ENCODE measurements around the gene KRT10.

KRT10 gene

GRCh38 chr17:40830085-40830776 is 7.8 kb upstream of the KRT10 start:
- peaks cover 0 to 16% of the 10 kb centered on the region in 2 experiments; a peak in 2 of 3 replicates for H3K36me3 ChIP-seq (ENCODE audit: control insufficient read depth in 2 of 2, insufficient read depth in 1 of 2, low read length in 2 of 2)
- TF ChIP-seq ZFP37 (tag by site-specific recombination; IDR thresholded peaks at IDR 0.05) = no peak
- peak; percentile 94 for TF ChIP-seq ZNF146 (tag by site-specific recombination; IDR thresholded peaks at IDR 0.05)
- no peak for TF ChIP-seq GFI1B (tag by site-specific recombination; IDR thresholded peaks at IDR 0.05)
- TF ChIP-seq, protein P1, sequence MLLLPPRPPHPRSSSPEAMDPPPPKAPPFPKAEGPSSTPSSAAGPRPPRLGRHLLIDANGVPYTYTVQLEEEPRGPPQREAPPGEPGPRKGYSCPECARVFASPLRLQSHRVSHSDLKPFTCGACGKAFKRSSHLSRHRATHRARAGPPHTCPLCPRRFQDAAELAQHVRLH (tag by site-specific recombination; IDR thresholded peaks at IDR 0.05) = peak; percentile 34; the same call in 1 of the 2 replicates
- H3K4me1 ChIP-seq (ENCODE audit: control insufficient read depth, insufficient read depth, low read length) = peaks cover 15% of the 10 kb centered on the region
- POLR2A ChIA-PET = no interaction called here
- no peak overlapping the region for H3K4me3 ChIP-seq (ENCODE audit: low read depth, low read length)
- H3K9me3 ChIP-seq (ENCODE audit: control insufficient read depth, insufficient read depth, low read depth, low read length) = no peaks in the 10 kb centered on the region
- no peak overlapping the region for H3K27ac ChIP-seq (ENCODE audit: extremely low read depth, low read depth, low read length)
- CTCF ChIA-PET = interaction anchor here (0.8 kb wide), 1 partner anchor 19 kb away, joined by 3 read pairs; no protein-coding TSS in a partner anchor

DNA sequence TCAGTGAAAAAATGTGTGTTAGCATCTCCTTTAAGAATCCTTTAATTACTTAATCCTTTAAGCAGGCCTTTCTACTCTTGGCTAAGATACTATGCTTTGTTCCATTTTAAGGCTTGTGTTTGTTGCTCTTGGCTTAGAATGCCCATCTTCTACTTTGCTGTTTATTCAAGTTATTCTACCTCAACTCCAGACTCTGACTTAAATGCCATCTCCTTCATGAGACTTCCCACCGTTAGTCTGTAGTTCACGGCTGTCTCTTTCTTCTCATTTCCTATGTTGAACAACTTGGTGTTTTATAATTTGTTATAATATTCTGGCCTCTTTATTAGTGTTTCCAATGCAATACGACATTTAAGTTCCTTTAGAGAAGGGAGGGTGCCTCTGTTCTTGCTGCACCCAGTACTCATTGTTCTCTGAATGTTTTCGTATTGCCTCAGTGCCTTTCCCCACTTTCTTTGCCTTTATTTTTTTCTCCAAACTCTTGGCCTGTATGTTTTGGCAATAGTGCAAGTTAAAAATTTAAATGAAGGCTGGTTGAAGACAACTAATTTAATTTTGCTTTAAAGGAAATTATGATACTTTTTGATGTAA is 6.1 kb upstream of the KRT10 start:
- no peaks in the 10 kb centered on the region for H3K9me3 ChIP-seq (ENCODE audit: control insufficient read depth, insufficient read depth, low read depth, low read length)
- H3K4me1 ChIP-seq (ENCODE audit: control insufficient read depth, insufficient read depth, low read length) = peaks cover 16% of the 10 kb centered on the region
- ChIA-PET CTCF (interaction anchor here (0.6 to 0.9 kb wide), 4 partner anchors 117 to 834 kb away, joined by 3 to 5 read pairs (median 3); no protein-coding TSS in a partner anchor), POLR2A (interaction anchor here (2.1 kb wide), 1 partner anchor 10 kb away, joined by 14 read pairs; no protein-coding TSS in a partner anchor)
- H3K36me3 ChIP-seq (ENCODE audit: control insufficient read depth in 2 of 2, insufficient read depth in 1 of 2, low read length in 2 of 2) = peaks cover 0 to 6% of the 10 kb centered on the region in 2 experiments; a peak in 1 of 3 replicates
- no peak overlapping the region for H3K4me3 ChIP-seq (ENCODE audit: low read depth, low read length)
- TF ChIP-seq, protein P2, sequence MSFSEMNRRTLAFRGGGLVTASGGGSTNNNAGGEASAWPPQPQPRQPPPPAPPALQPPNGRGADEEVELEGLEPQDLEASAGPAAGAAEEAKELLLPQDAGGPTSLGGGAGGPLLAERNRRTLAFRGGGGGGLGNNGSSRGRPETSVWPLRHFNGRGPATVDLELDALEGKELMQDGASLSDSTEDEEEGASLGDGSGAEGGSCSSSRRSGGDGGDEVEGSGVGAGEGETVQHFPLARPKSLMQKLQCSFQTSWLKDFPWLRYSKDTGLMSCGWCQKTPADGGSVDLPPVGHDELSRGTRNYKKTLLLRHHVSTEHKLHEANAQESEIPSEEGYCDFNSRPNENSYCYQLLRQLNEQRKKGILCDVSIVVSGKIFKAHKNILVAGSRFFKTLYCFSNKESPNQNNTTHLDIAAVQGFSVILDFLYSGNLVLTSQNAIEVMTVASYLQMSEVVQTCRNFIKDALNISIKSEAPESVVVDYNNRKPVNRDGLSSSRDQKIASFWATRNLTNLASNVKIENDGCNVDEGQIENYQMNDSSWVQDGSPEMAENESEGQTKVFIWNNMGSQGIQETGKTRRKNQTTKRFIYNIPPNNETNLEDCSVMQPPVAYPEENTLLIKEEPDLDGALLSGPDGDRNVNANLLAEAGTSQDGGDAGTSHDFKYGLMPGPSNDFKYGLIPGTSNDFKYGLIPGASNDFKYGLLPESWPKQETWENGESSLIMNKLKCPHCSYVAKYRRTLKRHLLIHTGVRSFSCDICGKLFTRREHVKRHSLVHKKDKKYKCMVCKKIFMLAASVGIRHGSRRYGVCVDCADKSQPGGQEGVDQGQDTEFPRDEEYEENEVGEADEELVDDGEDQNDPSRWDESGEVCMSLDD (tag by site-specific recombination; IDR thresholded peaks at IDR 0.05) = no peak
- TF ChIP-seq ZNF585B (tag by site-specific recombination; IDR thresholded peaks at IDR 0.05) (peak; percentile 34), ZNF324 (tag by site-specific recombination; IDR thresholded peaks at IDR 0.05) (no peak)
- no peak overlapping the region for H3K27ac ChIP-seq (ENCODE audit: extremely low read depth, low read depth, low read length)

DNA sequence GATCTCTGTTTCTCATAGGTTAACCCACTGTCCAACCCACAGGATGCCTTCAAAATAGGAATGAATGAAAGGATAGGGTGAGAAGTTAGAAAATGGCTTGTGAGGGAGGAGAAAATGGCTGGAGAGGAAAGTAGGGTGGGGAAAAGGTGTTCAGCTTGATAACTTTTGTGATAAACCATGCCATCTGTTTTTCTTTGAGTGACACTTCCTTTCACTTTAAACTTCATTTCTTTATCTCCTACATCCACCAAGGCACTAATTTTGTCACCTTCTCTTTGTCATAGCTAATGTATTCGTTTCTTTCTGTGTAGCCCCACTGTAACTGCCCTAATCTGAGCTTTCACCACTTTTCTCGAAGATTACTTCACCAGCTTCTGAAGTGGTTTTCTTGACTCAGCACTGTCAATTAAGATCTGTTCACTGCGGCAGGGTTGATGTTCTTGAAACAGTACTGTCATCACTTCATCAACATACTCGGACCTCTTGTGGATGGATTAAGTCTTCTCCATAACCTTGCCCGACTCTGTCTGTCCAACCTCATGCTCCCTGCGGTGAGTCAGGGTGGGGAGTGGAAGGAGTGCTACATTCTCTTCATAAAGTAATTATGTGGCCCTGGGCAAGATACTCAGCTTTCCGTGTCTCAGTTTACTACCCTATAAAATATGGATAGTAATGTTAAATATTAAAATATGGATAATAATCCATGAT is 5.5 kb upstream of the KRT10 start:
- ChIA-PET POLR2A (interaction anchor here (2.1 kb wide), 1 partner anchor 9 kb away, joined by 14 read pairs; no protein-coding TSS in a partner anchor), CTCF (interaction anchor here (0.7 to 0.9 kb wide), 4 partner anchors 24 to 851 kb away, joined by 3 to 5 read pairs (median 3); no protein-coding TSS in a partner anchor)
- Histone ChIP-seq H3K27ac (ENCODE audit: extremely low read depth, low read depth, low read length) (peak overlapping the region; percentile 6; the same call in 1 of the 2 replicates), H3K4me3 (ENCODE audit: low read depth, low read length) (no peak overlapping the region), H3K36me3 (ENCODE audit: control insufficient read depth in 2 of 2, insufficient read depth in 1 of 2, low read length in 2 of 2) (peaks cover 0 to 1% of the 10 kb centered on the region in 2 experiments; a peak in 1 of 3 replicates), H3K4me1 (ENCODE audit: control insufficient read depth, insufficient read depth, low read length) (peaks cover 16% of the 10 kb centered on the region), H3K9me3 (ENCODE audit: control insufficient read depth, insufficient read depth, low read depth, low read length) (no peaks in the 10 kb centered on the region)
- TF ChIP-seq PRDM10 (tag by site-specific recombination; IDR thresholded peaks at IDR 0.05) = peak; percentile 57
- TF ChIP-seq ZBTB20 (tag by site-specific recombination; IDR thresholded peaks at IDR 0.05) = peak; percentile 37; the same call in 1 of the 2 replicates
- TF ChIP-seq ZNF416 (tag by site-specific recombination; IDR thresholded peaks at IDR 0.05) = no peak
- TF ChIP-seq, protein P3, sequence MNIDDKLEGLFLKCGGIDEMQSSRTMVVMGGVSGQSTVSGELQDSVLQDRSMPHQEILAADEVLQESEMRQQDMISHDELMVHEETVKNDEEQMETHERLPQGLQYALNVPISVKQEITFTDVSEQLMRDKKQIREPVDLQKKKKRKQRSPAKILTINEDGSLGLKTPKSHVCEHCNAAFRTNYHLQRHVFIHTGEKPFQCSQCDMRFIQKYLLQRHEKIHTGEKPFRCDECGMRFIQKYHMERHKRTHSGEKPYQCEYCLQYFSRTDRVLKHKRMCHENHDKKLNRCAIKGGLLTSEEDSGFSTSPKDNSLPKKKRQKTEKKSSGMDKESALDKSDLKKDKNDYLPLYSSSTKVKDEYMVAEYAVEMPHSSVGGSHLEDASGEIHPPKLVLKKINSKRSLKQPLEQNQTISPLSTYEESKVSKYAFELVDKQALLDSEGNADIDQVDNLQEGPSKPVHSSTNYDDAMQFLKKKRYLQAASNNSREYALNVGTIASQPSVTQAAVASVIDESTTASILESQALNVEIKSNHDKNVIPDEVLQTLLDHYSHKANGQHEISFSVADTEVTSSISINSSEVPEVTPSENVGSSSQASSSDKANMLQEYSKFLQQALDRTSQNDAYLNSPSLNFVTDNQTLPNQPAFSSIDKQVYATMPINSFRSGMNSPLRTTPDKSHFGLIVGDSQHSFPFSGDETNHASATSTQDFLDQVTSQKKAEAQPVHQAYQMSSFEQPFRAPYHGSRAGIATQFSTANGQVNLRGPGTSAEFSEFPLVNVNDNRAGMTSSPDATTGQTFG (tag by site-specific recombination; IDR thresholded peaks at IDR 0.05; ENCODE audit: borderline replicate concordance) = no peak
- no peak for TF ChIP-seq ZNF23 (tag by site-specific recombination; IDR thresholded peaks at IDR 0.05; ENCODE audit: borderline replicate concordance)
- peak; percentile 96 for TF ChIP-seq PRDM1 (tag by site-specific recombination; IDR thresholded peaks at IDR 0.05)
- TF ChIP-seq ZNF596 (tag by site-specific recombination; IDR thresholded peaks at IDR 0.05) = 0 out of 2 replicates have a peak, but pooled peaks have one; percentile 41
- TF ChIP-seq SP2 (tag by site-specific recombination; IDR thresholded peaks at IDR 0.05) = no peak
- TF ChIP-seq ZSCAN16 (tag by site-specific recombination; IDR thresholded peaks at IDR 0.05) = peak; percentile 88
- TF ChIP-seq ZNF830 (tag by site-specific recombination; IDR thresholded peaks at IDR 0.05; ENCODE audit: low read depth) = no peak
- TF ChIP-seq ZEB2 (tag by site-specific recombination; IDR thresholded peaks at IDR 0.05) = peak; percentile 93
- TF ChIP-seq ZNF10 (tag by site-specific recombination; IDR thresholded peaks at IDR 0.05) = peak; percentile 86

All from HEK293 (cell line).